ENCODE results near the gene MED22. TPM values are rescaled to one million over a fixed set of nuclear protein-coding genes. Genes with fewer than 3 reads are reported as not detected.
"Not testable (repeated sequence)": the region's sequence is repeated elsewhere in the genome, so short reads cannot be mapped to it uniquely, and the experiment has no call there.

Gene MED22
- total and polyA plus RNA-seq, 8 donors, result 6.2 to 14.8 (median 10.5) TPM

DNA sequence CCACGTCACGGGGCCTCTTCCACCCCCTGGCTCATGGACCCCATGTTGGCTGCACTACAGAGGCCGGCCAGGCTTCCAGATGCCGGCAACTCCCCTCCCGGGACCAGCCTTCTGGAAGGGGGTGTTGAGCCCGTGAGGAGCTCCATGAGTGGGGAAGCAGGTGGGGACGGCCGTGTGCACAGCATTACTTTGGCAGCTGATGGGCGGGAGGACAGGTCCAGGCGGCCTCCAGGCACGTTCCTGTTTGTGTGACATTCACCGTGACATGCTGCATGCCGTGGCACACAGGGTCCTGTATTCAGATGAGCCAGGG is 43.8 kb downstream of the MED22 start:
- Histone ChIP-seq H3K27me3 (no peaks in the 10 kb centered on the region), H3K36me3 (no peaks in the 10 kb centered on the region), H3K27ac (no peak overlapping the region), H3K9me3 (no peaks in the 10 kb centered on the region), H3K4me1 (no peaks in the 10 kb centered on the region), H3K4me3 (no peak overlapping the region)
- TF ChIP-seq, protein P1, sequence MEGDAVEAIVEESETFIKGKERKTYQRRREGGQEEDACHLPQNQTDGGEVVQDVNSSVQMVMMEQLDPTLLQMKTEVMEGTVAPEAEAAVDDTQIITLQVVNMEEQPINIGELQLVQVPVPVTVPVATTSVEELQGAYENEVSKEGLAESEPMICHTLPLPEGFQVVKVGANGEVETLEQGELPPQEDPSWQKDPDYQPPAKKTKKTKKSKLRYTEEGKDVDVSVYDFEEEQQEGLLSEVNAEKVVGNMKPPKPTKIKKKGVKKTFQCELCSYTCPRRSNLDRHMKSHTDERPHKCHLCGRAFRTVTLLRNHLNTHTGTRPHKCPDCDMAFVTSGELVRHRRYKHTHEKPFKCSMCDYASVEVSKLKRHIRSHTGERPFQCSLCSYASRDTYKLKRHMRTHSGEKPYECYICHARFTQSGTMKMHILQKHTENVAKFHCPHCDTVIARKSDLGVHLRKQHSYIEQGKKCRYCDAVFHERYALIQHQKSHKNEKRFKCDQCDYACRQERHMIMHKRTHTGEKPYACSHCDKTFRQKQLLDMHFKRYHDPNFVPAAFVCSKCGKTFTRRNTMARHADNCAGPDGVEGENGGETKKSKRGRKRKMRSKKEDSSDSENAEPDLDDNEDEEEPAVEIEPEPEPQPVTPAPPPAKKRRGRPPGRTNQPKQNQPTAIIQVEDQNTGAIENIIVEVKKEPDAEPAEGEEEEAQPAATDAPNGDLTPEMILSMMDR (IDR thresholded peaks at IDR 0.05), result no peak
- FAIRE-seq (no peak), ATAC-seq (no peak), DNase-seq (no peak)
- WGBS, 2 donors, result 70 to 71% methylated on average over 13 of the region's 13 CpGs
- intact Hi-C loops (cut with DNase I), result no loop called here

DNA sequence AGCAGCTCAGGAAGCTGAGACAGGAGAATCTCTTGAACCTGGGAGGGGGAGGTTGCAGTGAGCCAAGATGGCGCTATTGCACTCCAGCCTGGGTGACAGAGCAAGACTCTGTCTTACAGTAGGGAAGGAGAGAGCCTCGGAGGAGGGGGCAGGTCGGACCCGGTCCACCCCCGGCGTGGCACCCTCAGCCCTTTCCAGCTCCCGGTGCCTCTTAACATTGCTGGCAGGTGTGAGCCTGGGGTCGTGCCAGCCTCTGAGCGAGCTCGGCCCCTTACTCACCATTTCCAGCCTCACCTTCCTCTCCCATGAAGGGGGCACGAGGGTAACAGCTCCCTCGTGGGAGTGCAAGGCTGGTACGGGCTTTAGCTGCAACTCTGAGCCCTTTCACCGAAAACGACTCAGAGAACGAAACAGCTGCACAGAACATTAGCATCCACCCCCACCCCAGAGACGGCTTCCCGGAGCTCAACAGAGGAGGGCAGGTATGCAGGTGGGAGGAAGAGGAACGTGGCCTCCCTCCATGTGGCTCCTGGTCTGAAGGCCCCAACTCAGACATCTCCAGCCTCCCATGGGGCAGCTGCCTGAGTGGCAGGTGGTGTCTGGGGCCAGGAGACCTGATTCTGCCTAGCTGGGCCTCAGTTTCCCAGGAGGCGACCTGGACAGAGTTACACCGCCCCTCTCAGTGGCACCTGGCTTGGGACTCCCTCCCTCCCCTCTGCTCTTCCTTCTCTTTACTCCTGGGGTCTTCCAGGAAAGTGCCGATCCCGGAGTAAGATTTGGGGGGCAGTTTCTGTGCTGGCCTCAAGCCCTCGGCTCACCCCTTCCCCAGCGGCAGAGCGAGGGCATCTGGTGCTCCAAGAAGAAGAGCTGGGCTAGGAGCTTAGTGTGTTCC is 44.4 kb downstream of the MED22 start:
- TF ChIP-seq, protein P1 (IDR thresholded peaks at IDR 0.05), result no peak
- H3K27me3 ChIP-seq, result no peaks in the 10 kb centered on the region
- 68 to 75% methylated on average over 26 of the region's 26 CpGs for WGBS, 2 donors
- no peak overlapping the region for H3K4me3 ChIP-seq
- no peaks in the 10 kb centered on the region for H3K9me3 ChIP-seq
- intact Hi-C loops (cut with DNase I), result no loop called here
- ATAC-seq, result no peak
- H3K27ac ChIP-seq, result no peak overlapping the region
- DNase-seq, result no peak
- no peaks in the 10 kb centered on the region for H3K36me3 ChIP-seq
- FAIRE-seq, result no peak
- H3K4me1 ChIP-seq, result no peaks in the 10 kb centered on the region

DNA sequence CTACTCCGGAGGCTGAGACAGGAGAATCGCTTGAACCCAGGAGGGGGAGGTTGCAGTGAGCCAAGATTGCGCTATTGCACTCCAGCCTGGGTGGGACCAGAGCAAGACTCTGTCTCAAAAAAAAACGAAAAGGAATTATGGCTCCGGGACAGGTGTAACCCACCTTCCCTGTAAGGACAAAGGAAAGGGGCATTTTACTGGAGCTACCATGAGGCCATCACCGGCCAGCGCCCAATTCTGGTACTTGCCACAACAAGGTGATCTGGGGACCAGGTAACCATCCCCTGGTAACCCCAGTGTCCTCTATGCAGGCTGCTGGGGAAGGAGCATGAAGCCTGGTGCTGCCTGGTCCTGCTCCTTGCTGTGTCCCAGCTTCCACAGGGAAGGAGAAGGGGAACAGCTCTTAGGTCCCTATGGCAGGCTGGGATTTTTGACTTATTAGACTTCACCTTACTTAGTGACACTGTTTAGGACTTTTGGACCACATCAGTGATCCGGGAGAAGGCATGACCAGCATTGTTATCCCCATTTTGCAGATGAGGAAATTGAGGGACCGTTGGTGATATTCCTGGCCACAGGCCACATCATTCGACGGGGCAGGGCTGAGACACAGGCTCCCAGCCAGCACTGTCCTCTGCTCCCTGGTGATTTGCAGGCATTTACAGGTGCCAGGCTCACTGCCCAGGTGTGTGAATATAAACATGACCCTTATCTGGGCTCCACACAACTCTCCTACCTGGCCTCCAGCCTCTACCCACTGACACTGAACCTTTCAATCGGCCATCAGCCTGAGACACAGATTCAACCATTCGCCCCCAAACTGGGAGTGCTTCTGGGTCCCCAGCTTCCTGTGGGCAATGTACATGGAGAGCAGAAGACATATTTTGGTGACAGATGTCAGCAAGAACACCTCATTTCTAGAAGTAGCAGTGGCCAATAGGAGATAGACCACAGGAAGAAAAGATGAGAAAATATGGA is 46.4 kb downstream of the MED22 start:
- 69 to 74% methylated on average over 13 of the region's 13 CpGs for WGBS, 2 donors
- Histone ChIP-seq H3K9me3 (no peaks in the 10 kb centered on the region), H3K27me3 (no peaks in the 10 kb centered on the region), H3K27ac (no peak overlapping the region), H3K36me3 (no peaks in the 10 kb centered on the region), H3K4me3 (no peak overlapping the region), H3K4me1 (no peaks in the 10 kb centered on the region)
- TF ChIP-seq, protein P1 (IDR thresholded peaks at IDR 0.05), result no peak
- FAIRE-seq, result no peak
- intact Hi-C loops (cut with DNase I), result no loop called here
- no peak for DNase-seq
- no peak for ATAC-seq

DNA sequence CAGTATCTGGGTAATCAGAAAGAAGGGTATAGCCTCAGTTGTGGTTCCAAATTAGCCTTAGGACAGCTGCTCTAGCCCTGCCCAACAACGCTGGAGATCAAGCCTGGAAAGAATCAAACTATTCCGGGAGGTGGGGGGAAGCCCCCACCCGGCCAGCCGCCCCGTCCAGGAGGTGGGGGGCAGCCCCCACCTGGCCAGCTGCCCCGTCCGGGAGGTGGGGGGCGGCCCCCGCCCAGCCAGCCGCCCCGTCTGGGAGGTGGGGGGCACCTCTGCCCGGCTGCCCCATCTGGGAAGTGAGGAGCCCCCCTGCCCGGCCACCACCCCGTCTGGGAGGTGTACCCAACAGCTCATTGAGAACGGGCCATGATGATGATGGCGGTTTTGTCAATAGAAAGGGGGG is 47.9 kb downstream of the MED22 start:
- H3K4me1 ChIP-seq; H3K27me3 ChIP-seq; ATAC-seq; intact Hi-C loops (cut with DNase I); DNase-seq; H3K4me3 ChIP-seq; H3K9me3 ChIP-seq; FAIRE-seq; H3K36me3 ChIP-seq; H3K27ac ChIP-seq: not testable (repeated sequence)
- 49 to 55% methylated on average over 11 to 16 of the region's 16 CpGs for WGBS, 2 donors

DNA sequence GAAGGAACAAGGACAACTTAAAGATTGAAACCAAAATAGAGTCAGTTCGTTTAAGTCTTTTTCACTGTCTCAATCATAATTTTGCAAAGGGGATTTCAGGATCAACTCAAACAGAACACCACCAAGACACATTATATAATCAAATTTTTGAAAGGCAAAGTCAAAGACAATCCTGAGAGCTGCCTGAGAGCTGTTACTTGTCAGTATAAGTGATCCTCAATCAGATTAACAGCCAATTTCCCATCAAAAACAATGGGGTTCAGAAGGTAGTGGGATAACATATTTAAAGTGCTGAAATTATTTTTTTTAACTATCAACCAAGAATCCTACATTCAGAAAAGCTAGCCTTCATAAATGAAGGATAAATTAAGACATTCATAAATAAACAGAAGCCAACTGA is 53.7 kb downstream of the MED22 start:
- no peaks in the 10 kb centered on the region for H3K4me1 ChIP-seq
- no peaks in the 10 kb centered on the region for H3K9me3 ChIP-seq
- intact Hi-C loops (cut with DNase I), result no loop called here
- H3K36me3 ChIP-seq, result no peaks in the 10 kb centered on the region
- FAIRE-seq (no peak), ATAC-seq (no peak), DNase-seq (no peak)
- WGBS, 2 donors, result 37 to 61% methylated on average over 1 of the region's 1 CpG
- no peaks in the 10 kb centered on the region for H3K27me3 ChIP-seq
- H3K27ac ChIP-seq, result no peak overlapping the region
- TF ChIP-seq, protein P1 (IDR thresholded peaks at IDR 0.05), result no peak
- no peak overlapping the region for H3K4me3 ChIP-seq
